ENCODE data around the gene ARPP21.
"Not testable (repeated sequence)": the region's sequence is repeated elsewhere in the genome, so short reads cannot be mapped to it uniquely, and the experiment has no call there.

Gene ARPP21

DNA sequence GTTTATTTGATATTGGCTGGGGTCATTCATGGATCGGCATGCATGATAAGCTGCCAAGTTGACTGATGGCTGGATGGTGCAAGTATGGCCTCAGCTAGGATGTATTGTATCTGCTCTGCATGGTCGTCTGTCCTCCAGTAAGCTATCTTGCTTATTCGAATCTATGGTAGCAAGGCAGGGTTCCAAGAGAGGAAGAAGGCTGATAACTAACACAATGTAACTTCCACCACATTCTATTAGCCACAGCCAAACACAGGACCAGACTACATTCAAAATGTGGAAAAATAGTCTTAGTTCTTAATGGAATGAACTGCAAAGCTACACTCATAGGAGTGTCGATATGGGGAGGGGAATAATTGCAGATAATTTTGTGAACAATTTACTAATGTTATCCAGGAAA is 175.2 kb downstream of the ARPP21 start:
- no peak for DNase-seq (ENCODE audit: low spot score)
- no peak overlapping the region for H3K27ac ChIP-seq
- no peak for TF ChIP-seq CTCF (conservative IDR thresholded peaks at IDR 0.05; ENCODE audit: low read depth)
- ChIA-PET POLR2A (ENCODE audit: low non-redundant PET) (no interaction called here), CTCF (no interaction called here)

GRCh38 chr3:35815796-35816195 is 176.5 kb downstream of the ARPP21 start:
- DNase-seq (ENCODE audit: low spot score); POLR2A ChIA-PET (ENCODE audit: low non-redundant PET); CTCF ChIA-PET; H3K27ac ChIP-seq: not testable (repeated sequence)

GRCh38 chr3:35817216-35817615 is 177.9 kb downstream of the ARPP21 start:
- no peak for TF ChIP-seq CTCF (conservative IDR thresholded peaks at IDR 0.05; ENCODE audit: low read depth)
- POLR2A ChIA-PET (ENCODE audit: low non-redundant PET), result no interaction called here
- no peak overlapping the region for H3K27ac ChIP-seq
- DNase-seq (ENCODE audit: low spot score), result no peak
- CTCF ChIA-PET, result no interaction called here

- DNase-seq (ENCODE audit: low spot score), result no peak
- H3K27ac ChIP-seq, result no peak overlapping the region
- ChIA-PET POLR2A (ENCODE audit: low non-redundant PET) (no interaction called here), CTCF (no interaction called here)
- TF ChIP-seq CTCF (conservative IDR thresholded peaks at IDR 0.05; ENCODE audit: low read depth), result no peak
Observed at GRCh38 chr3:35832140-35832571, 192.8 kb downstream of the ARPP21 start.

Measured in RWPE1 (cell line).